DOHH2 (cell line): ENCODE measurements around the gene MVB12B.

Source experiments
- H3F3A ChIP-seq: fragments of 200-600 bp; sonication (generic), shearing (Covaris generic); 2 replicates; pipeline ENCODE4 v1.6.0; 2016; ENCODE audit warnings: antibody characterized with exemption, mild to moderate bottlenecking; ENCODE audit not compliant: control insufficient read depth, insufficient read depth
- H3K27ac ChIP-seq: fragments of 200-600 bp; sonication (generic); 2 replicates; pipeline ENCODE4 v1.5.1; 2014; ENCODE audit warnings: low read depth, mild to moderate bottlenecking, low read length, moderate library complexity
- H3K27me3 ChIP-seq: fragments of 200-600 bp; sonication (generic); 2 replicates; pipeline ENCODE4 v1.6.1; 2014; ENCODE audit warnings: mild to moderate bottlenecking, low read length, mixed read lengths; ENCODE audit not compliant: control insufficient read depth
- H3K36me3 ChIP-seq: fragments of 200-600 bp; sonication (generic); 2 replicates; pipeline ENCODE4 v1.6.1; 2014; ENCODE audit warnings: mild to moderate bottlenecking, low read length, moderate library complexity, mixed read lengths; ENCODE audit not compliant: control insufficient read depth
- H3K4me1 ChIP-seq: fragments of 200-600 bp; sonication (generic); 2 replicates; pipeline ENCODE4 v1.6.1; 2014; ENCODE audit warnings: mild to moderate bottlenecking, low read length, mixed read lengths; ENCODE audit not compliant: control insufficient read depth
- H3K4me2 ChIP-seq: fragments of 200-600 bp; sonication (generic); 2 replicates; pipeline ENCODE4 v1.6.0; 2014; ENCODE audit warnings: mild to moderate bottlenecking, low read length, moderate library complexity
- H3K4me3 ChIP-seq: fragments of 200-600 bp; sonication (generic); 2 replicates; pipeline ENCODE4 v1.5.1; 2014; ENCODE audit warnings: mild to moderate bottlenecking, low read length, mixed read lengths
- H3K79me2 ChIP-seq: fragments of 200-600 bp; sonication (generic); 2 replicates; pipeline ENCODE4 v1.6.1; 2014; ENCODE audit warnings: mild to moderate bottlenecking, low read length, mixed read lengths; ENCODE audit not compliant: control insufficient read depth
- H3K9me2 ChIP-seq: fragments of 200-600 bp; sonication (generic); replicated peaks from 2 replicates; pipeline ENCODE4 v1.6.1; 2014; ENCODE audit warnings: mild to moderate bottlenecking, low read length, mixed read lengths; ENCODE audit not compliant: control insufficient read depth
- H3K9me3 ChIP-seq: fragments of 200-600 bp; sonication (generic); 2 replicates; pipeline ENCODE4 v1.6.1; 2014; ENCODE audit warnings: antibody characterized with exemption, low read length, mixed read lengths; ENCODE audit not compliant: control insufficient read depth, insufficient read depth
- H4K20me1 ChIP-seq: fragments of 200-600 bp; sonication (generic); 2 replicates; pipeline ENCODE4 v1.6.0; 2014; ENCODE audit warnings: low read depth, mild to moderate bottlenecking, antibody characterized with exemption, low read length, moderate library complexity; ENCODE audit not compliant: control insufficient read depth, insufficient read depth
- EZH2phosphoT487 ChIP-seq: fragments of 200-600 bp; sonication (generic); IDR thresholded peaks from 2 replicates; pipeline ENCODE4 v1.6.1; 2017; ENCODE audit warnings: borderline replicate concordance, mild to moderate bottlenecking, antibody characterized with exemption, low read length, moderate library complexity, mixed read lengths
- TF ChIP-seq, protein P1 (sequence below): fragments of 200-600 bp; sonication (generic); IDR thresholded peaks from one replicate; pipeline ENCODE4 v1.5.1; 2014; ENCODE audit warnings: antibody characterized with exemption, mild to moderate bottlenecking, low read depth, low read length; ENCODE audit not compliant: poor library complexity, severe bottlenecking

MVB12B gene

DNA sequence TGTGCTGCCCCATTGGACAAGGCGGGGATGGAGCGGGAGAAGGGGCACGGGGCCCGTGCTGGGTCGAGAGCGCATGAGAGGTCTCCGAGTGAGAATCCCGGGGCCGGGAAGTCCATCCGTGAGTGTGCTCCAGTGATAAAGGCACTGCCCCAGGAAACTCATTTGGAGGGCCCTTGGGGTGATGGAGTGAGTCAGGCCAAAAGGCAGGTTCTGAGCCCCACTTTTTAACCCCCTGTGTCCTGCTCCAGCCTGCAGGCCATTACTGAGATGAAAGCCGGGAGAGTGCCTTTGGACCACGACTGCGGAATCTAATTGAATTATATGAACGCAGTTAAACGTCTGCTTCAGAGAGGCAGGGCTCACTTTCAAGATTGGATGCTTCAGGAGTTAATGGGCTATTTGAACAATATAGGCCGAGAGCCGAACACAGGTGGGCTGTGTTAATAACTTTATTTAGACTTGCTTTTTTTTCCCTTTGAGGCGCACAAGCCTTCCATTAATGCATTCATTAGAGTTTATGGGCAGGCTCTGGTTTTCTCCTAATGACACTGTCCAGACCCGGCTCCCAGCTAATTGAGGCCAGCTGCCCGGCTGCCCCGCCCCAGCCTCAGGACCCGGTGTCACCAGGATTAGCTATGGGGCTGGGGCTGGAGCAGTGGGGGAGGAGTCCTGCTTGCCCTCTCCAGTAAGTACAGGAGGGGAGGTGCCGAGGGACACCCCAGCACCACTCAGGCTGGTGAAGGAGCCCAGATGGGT lies 208.0 kb downstream of the MVB12B start:
- Histone ChIP-seq H4K20me1 (no peaks in the 10 kb centered on the region), H3K27me3 (no peaks in the 10 kb centered on the region), H3K9me3 (no peaks in the 10 kb centered on the region), H3K9me2 (no peaks in the 10 kb centered on the region), H3K36me3 (no peaks in the 10 kb centered on the region), H3K4me1 (peaks cover 95% of the 10 kb centered on the region), H3K27ac (peak overlapping the region; percentile 100), H3K4me3 (peak overlapping the region; percentile 80), H3K79me2 (peaks cover 15% of the 10 kb centered on the region), H3K4me2 (peak overlapping the region; percentile 97), H3F3A (peaks cover 27% of the 10 kb centered on the region)
- no peak for TF ChIP-seq EZH2phosphoT487
- TF ChIP-seq, protein P1, sequence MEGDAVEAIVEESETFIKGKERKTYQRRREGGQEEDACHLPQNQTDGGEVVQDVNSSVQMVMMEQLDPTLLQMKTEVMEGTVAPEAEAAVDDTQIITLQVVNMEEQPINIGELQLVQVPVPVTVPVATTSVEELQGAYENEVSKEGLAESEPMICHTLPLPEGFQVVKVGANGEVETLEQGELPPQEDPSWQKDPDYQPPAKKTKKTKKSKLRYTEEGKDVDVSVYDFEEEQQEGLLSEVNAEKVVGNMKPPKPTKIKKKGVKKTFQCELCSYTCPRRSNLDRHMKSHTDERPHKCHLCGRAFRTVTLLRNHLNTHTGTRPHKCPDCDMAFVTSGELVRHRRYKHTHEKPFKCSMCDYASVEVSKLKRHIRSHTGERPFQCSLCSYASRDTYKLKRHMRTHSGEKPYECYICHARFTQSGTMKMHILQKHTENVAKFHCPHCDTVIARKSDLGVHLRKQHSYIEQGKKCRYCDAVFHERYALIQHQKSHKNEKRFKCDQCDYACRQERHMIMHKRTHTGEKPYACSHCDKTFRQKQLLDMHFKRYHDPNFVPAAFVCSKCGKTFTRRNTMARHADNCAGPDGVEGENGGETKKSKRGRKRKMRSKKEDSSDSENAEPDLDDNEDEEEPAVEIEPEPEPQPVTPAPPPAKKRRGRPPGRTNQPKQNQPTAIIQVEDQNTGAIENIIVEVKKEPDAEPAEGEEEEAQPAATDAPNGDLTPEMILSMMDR: no peak

DNA sequence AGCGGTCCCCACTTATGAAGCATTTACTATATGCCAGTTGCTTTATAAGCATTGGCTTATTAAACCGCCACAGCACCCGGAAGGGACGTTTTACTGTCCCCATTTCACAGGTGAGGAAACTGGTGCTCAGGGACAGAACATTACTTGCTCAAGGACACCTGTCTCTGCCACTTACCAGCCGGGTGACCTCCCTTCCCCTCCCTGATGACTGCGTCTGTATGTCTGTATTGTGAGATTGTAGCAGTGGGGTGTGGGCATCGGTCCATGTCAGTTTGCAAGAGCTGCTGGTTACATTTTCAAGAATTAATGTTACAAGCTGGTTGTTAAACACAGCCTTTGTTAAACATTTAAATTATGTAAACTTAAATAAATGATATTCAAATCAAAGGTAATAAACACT lies 209.5 kb downstream of the MVB12B start:
- peak overlapping the region; percentile 97 for H3K4me2 ChIP-seq

DNA sequence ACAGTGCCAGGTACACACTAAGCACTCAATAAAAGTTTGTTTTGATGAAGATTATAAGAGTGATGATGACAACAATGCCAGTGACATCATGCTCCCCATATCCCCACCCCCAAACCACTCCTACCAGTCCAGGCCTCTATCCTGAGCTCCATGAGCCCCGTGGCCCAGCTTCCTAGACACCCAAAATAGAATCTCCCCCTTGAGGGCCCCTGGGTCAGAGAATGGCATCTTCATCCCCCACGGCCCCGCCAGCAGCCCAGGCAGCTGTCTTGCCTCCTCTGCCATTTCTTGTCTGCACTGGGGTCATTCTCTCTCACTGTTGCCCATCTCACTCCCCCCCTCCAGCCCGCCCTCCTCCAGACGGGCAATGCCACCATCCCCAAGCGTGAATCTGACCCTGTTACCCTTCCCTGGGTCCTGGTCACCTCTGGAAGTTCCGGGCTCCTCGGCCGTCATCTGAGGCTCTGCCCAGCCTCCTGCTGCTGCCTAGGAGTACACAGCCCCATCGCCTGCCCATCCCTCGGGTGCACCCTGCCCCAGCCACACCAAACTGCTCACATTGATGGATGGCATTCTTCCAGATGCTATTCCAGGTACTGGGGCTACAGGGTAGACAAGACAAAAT lies 210.3 kb downstream of the MVB12B start:
- Histone ChIP-seq H3K9me3 (no peaks in the 10 kb centered on the region), H3K4me2 (peak overlapping the region; percentile 97), H3K27ac (peak overlapping the region; percentile 100), H3K9me2 (no peaks in the 10 kb centered on the region), H4K20me1 (no peaks in the 10 kb centered on the region), H3K4me3 (no peak overlapping the region), H3F3A (peaks cover 23% of the 10 kb centered on the region), H3K79me2 (peaks cover 11% of the 10 kb centered on the region), H3K4me1 (peaks cover 72% of the 10 kb centered on the region), H3K27me3 (no peaks in the 10 kb centered on the region), H3K36me3 (no peaks in the 10 kb centered on the region)
- TF ChIP-seq, protein P1: no peak

More for the DNA sequence above, 209.5 kb downstream of the MVB12B start:
- peak overlapping the region; percentile 100 for H3K27ac ChIP-seq
- H4K20me1 ChIP-seq: no peaks in the 10 kb centered on the region
- TF ChIP-seq EZH2phosphoT487: no peak
- TF ChIP-seq, protein P1: no peak
- H3K36me3 ChIP-seq: no peaks in the 10 kb centered on the region
- H3K27me3 ChIP-seq: no peaks in the 10 kb centered on the region
- no peaks in the 10 kb centered on the region for H3K9me2 ChIP-seq
- H3K79me2 ChIP-seq: peaks cover 13% of the 10 kb centered on the region
- H3F3A ChIP-seq: peaks cover 23% of the 10 kb centered on the region
- H3K4me3 ChIP-seq: 0 out of 2 replicates have a peak overlapping the region, but pooled peaks have one; percentile 15
- no peaks in the 10 kb centered on the region for H3K9me3 ChIP-seq
- H3K4me1 ChIP-seq: peaks cover 80% of the 10 kb centered on the region
